ENCODE measurements around the gene TRAPPC1. TPM values are rescaled to one million over a fixed set of nuclear protein-coding genes. Genes with fewer than 3 reads are reported as not detected.
A peak's percentile ranks its signal among the peaks of the same experiment; 100 is the strongest.

Gene TRAPPC1
- total RNA-seq, 2 experiments from 2014 or later, result 39.3 to 39.5 TPM

- Mint-ChIP-seq H3K4me1 (ENCODE audit: low read depth) (peaks cover 12% of the 10 kb centered on the region), H3K4me3 (no peak overlapping the region), H3K9me3 (no peaks in the 10 kb centered on the region), H3K36me3 (ENCODE audit: low read depth) (peaks cover 63% of the 10 kb centered on the region), H3K27ac (no peak overlapping the region), H3K27me3 (no peaks in the 10 kb centered on the region)
- no peak overlapping the region for H3K27ac ChIP-seq (ENCODE audit: low read depth in 1 of 2, low read length in 2 of 2)
- CTCF ChIA-PET, result no interaction called here
- H3K4me3 ChIP-seq (ENCODE audit: low read length), result no peak overlapping the region
- POLR2A ChIA-PET, result interaction anchor here (1.4 kb wide), 1 partner anchor 96 kb away, joined by 3 read pairs; no protein-coding TSS in a partner anchor
- no peaks in the 10 kb centered on the region for H3K9me3 ChIP-seq (ENCODE audit: control insufficient read depth in 1 of 2, insufficient read depth in 1 of 2, low read length in 2 of 2)
- ATAC-seq (ENCODE audit: poor library complexity) (no peak), DNase-seq (no peak)
- H3K27me3 ChIP-seq (ENCODE audit: control insufficient read depth in 1 of 2, insufficient read depth in 2 of 2, low read length in 2 of 2), result no peaks in the 10 kb centered on the region
- peaks cover 11% of the 10 kb centered on the region for H3K4me1 ChIP-seq (ENCODE audit: insufficient read depth, low read length)
- intact Hi-C loops (cut with DNase I, micrococcal nuclease), result loop anchor here in 1 of 2 experiments (5.0 kb wide), 1 partner anchor 72 kb away; no protein-coding TSS in a partner anchor
- peaks cover 94% of the 10 kb centered on the region for H3K36me3 ChIP-seq (ENCODE audit: insufficient read depth, low read length)
- no peak for TF ChIP-seq CTCF (IDR thresholded peaks at IDR 0.05)
Measured at GRCh38 chr17:7894226-7894625, 37.5 kb downstream of the TRAPPC1 start.

DNA sequence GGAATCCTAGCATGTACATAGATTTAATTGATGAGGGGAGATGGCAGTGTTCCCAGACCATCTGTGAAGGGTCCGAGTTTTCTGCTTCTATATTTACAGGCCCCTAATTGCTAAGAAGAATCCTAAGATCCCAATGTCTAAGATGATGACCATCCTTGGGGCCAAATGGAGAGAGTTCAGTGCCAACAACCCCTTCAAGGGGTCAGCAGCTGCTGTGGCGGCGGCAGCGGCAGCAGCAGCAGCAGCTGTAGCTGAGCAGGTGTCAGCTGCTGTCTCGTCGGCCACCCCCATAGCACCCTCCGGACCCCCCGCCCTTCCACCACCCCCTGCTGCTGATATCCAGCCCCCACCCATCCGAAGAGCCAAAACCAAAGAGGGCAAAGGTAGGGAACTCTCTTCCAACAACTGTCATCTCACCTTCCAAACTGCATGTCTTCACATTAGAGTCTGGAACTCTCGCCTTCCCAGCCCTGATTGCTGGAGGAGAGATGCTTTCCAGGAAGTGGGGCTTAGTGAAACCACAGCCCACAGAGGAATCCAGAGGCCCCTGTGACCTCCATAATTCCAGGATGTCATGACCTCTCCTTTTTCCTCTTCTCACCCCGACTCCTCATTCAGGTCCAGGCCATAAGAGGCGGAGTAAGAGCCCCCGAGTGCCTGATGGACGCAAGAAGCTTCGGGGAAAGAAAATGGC lies 38.4 kb downstream of the TRAPPC1 start:
- Histone ChIP-seq H3K9me3 (ENCODE audit: control insufficient read depth in 1 of 2, insufficient read depth in 1 of 2, low read length in 2 of 2) (no peaks in the 10 kb centered on the region), H3K4me1 (ENCODE audit: insufficient read depth, low read length) (peaks cover 20% of the 10 kb centered on the region), H3K4me3 (ENCODE audit: low read length) (no peak overlapping the region), H3K36me3 (ENCODE audit: insufficient read depth, low read length) (peaks cover 85% of the 10 kb centered on the region), H3K27me3 (ENCODE audit: control insufficient read depth in 1 of 2, insufficient read depth in 2 of 2, low read length in 2 of 2) (no peaks in the 10 kb centered on the region), H3K27ac (ENCODE audit: low read depth in 1 of 2, low read length in 2 of 2) (no peak overlapping the region)
- ATAC-seq (ENCODE audit: poor library complexity) (no peak), DNase-seq (no peak)
- no peak overlapping the region for H3K27ac Mint-ChIP-seq
- POLR2A ChIA-PET, result interaction anchor here (1.4 kb wide), 1 partner anchor 97 kb away, joined by 3 read pairs; no protein-coding TSS in a partner anchor
- peaks cover 12% of the 10 kb centered on the region for H3K4me1 Mint-ChIP-seq (ENCODE audit: low read depth)
- H3K9me3 Mint-ChIP-seq, result no peaks in the 10 kb centered on the region
- peaks cover 54% of the 10 kb centered on the region for H3K36me3 Mint-ChIP-seq (ENCODE audit: low read depth)
- TF ChIP-seq CTCF (IDR thresholded peaks at IDR 0.05), result no peak
- no peaks in the 10 kb centered on the region for H3K27me3 Mint-ChIP-seq
- intact Hi-C loops (cut with DNase I, micrococcal nuclease), result loop anchor here in 1 of 2 experiments (5.0 kb wide), 1 partner anchor 71 kb away; no protein-coding TSS in a partner anchor
- H3K4me3 Mint-ChIP-seq, result no peak overlapping the region
- CTCF ChIA-PET, result no interaction called here

- Histone ChIP-seq H3K27me3 (ENCODE audit: control insufficient read depth in 1 of 2, insufficient read depth in 2 of 2, low read length in 2 of 2) (no peaks in the 10 kb centered on the region), H3K36me3 (ENCODE audit: insufficient read depth, low read length) (peaks cover 48% of the 10 kb centered on the region), H3K4me1 (ENCODE audit: insufficient read depth, low read length) (peaks cover 43% of the 10 kb centered on the region), H3K4me3 (ENCODE audit: low read length) (no peak overlapping the region), H3K9me3 (ENCODE audit: control insufficient read depth in 1 of 2, insufficient read depth in 1 of 2, low read length in 2 of 2) (no peaks in the 10 kb centered on the region), H3K27ac (ENCODE audit: low read depth in 1 of 2, low read length in 2 of 2) (peak overlapping the region; percentile 54 to 75)
- no peaks in the 10 kb centered on the region for H3K27me3 Mint-ChIP-seq
- intact Hi-C loops (cut with DNase I, micrococcal nuclease), result loop anchor here (2.0 to 5.0 kb wide), 3 partner anchors 23 to 43 kb away; partner anchors contain the start of genes CNTROB (in 1 of the 2) and TRAPPC1 (in 1 of the 2)
- no peak for ATAC-seq (ENCODE audit: poor library complexity)
- TF ChIP-seq CTCF (IDR thresholded peaks at IDR 0.05), result peak; percentile 12
- peaks cover 6% of the 10 kb centered on the region for H3K4me1 Mint-ChIP-seq (ENCODE audit: low read depth)
- DNase-seq, result peak in 10 of 14 experiments; percentile 13 to 73 (median 41)
- peaks cover 15% of the 10 kb centered on the region for H3K36me3 Mint-ChIP-seq (ENCODE audit: low read depth)
- H3K9me3 Mint-ChIP-seq, result no peaks in the 10 kb centered on the region
- no peak overlapping the region for H3K4me3 Mint-ChIP-seq
- H3K27ac Mint-ChIP-seq, result no peak overlapping the region
- ChIA-PET CTCF (interaction anchor here (0.6 kb wide), 1 partner anchor 27 kb away, joined by 3 read pairs; no protein-coding TSS in a partner anchor), POLR2A (interaction anchor here (0.7 kb wide), 1 partner anchor 27 kb away, joined by 3 read pairs; the partner anchor contains the start of gene RNF227)
Measured at GRCh38 chr17:7889166-7889955, 42.4 kb downstream of the TRAPPC1 start.

All from CD4-positive, alpha-beta T cell (primary cell).